Keratinocyte (primary cell): Measurements from ENCODE around the gene RFC2. TPM values are rescaled to one million over a fixed set of nuclear protein-coding genes. Genes with fewer than 3 reads are reported as not detected.

Experiments
- DNase-seq: peaks from one replicate; pipeline ENCODE4 v3.0.0-alpha.2; 2011; ENCODE audit warnings: low read depth, missing footprints, low spot score
- FAIRE-seq: peaks from 2 replicates; lab custom pipeline; 2011; peaks lifted over from hg19 to GRCh38; lab: Jason Lieb, UNC
- H2AFZ ChIP-seq: 2 replicates; pipeline ENCODE4 v1.6.0; 2012; ENCODE audit warnings: low read length, control low read depth, inconsistent platforms; ENCODE audit not compliant: control insufficient read depth
- H3K27ac ChIP-seq: 2 replicates; pipeline ENCODE4 v1.5.1; 2011; ENCODE audit warnings: low read length; ENCODE audit not compliant: control insufficient read depth, insufficient read depth
- H3K27me3 ChIP-seq: 3 replicates; pipeline ENCODE4 v1.6.0; 2011; ENCODE audit warnings: low read length; ENCODE audit not compliant: control insufficient read depth, insufficient read depth; ENCODE audit errors: extremely low read depth
- H3K36me3 ChIP-seq, 2 experiments: 2 replicates in 1 of 2; 3 replicates in 1 of 2; pipeline ENCODE4 v1.5.1; 2011; ENCODE audit warnings: low read length in 2 of 2, mild to moderate bottlenecking in 1 of 2; ENCODE audit not compliant: control insufficient read depth in 2 of 2, insufficient read depth in 2 of 2; ENCODE audit errors: extremely low read depth in 1 of 2
- H3K4me1 ChIP-seq: 3 replicates; pipeline ENCODE4 v1.5.1; 2011; ENCODE audit warnings: low read length; ENCODE audit not compliant: control insufficient read depth, insufficient read depth; ENCODE audit errors: extremely low read depth
- H3K4me2 ChIP-seq: 3 replicates; pipeline ENCODE4 v1.6.0; 2011; ENCODE audit warnings: low read depth, low read length; ENCODE audit not compliant: control insufficient read depth, insufficient read depth; ENCODE audit errors: extremely low read depth
- H3K4me3 ChIP-seq, 3 experiments: fragments of 200-600 bp in 1 of 3; sonication (generic) in 1 of 3; 2 replicates in 2 of 3; 3 replicates in 1 of 3; pipeline ENCODE4 v1.5.1; 2011 to 2016; ENCODE audit warnings: low read length in 3 of 3, mild to moderate bottlenecking in 3 of 3, control low read depth in 2 of 3, inconsistent platforms in 1 of 3, low read depth in 1 of 3, mixed read lengths in 1 of 3, mixed run types in 1 of 3, moderate library complexity in 1 of 3; ENCODE audit not compliant: control insufficient read depth in 2 of 3, insufficient read depth in 2 of 3; ENCODE audit errors: extremely low read depth in 1 of 3
- H3K79me2 ChIP-seq: 2 replicates; pipeline ENCODE4 v1.6.0; 2012; ENCODE audit warnings: low read length; ENCODE audit not compliant: control insufficient read depth, insufficient read depth
- H3K9ac ChIP-seq: 3 replicates; pipeline ENCODE4 v1.6.0; 2011; ENCODE audit warnings: low read length; ENCODE audit not compliant: control insufficient read depth, insufficient read depth; ENCODE audit errors: extremely low read depth
- H3K9me1 ChIP-seq: 3 replicates; pipeline ENCODE4 v1.6.0; 2011; ENCODE audit warnings: low read length; ENCODE audit not compliant: control insufficient read depth, insufficient read depth; ENCODE audit errors: extremely low read depth
- H3K9me3 ChIP-seq: 2 replicates; pipeline ENCODE4 v1.5.1; 2012; ENCODE audit warnings: low read depth, low read length; ENCODE audit not compliant: control insufficient read depth
- H4K20me1 ChIP-seq: 3 replicates; pipeline ENCODE4 v1.6.0; 2011; ENCODE audit warnings: low read length; ENCODE audit not compliant: control insufficient read depth, insufficient read depth; ENCODE audit errors: extremely low read depth
- CTCF ChIP-seq, 3 experiments: IDR thresholded peaks in 1 of 3; conservative IDR thresholded peaks in 1 of 3; optimal IDR thresholded peaks in 1 of 3; 2 replicates in 2 of 3; 3 replicates in 1 of 3; pipeline versions ENCODE3 to v1.5.1; 2011; ENCODE audit warnings: low read length in 3 of 3, mild to moderate bottlenecking in 3 of 3, moderate library complexity in 2 of 3, control low read depth in 1 of 3, inconsistent platforms in 1 of 3; ENCODE audit not compliant: insufficient read depth in 2 of 3; ENCODE audit errors: extremely low read depth in 1 of 3
- EZH2 ChIP-seq: IDR thresholded peaks from one replicate; pipeline ENCODE4 v1.6.1; 2012; ENCODE audit warnings: inconsistent platforms, mild to moderate bottlenecking, low read length, moderate library complexity
- dilution Hi-C: fragments of 300-500 bp; cut with MboI; formaldehyde crosslinking; loops from one replicate; pipeline ENCODE4 v1.7.0; 2020; ENCODE audit warnings: low sequenced_read_pairs; ENCODE audit not compliant: extremely low pct_ligation_motif_present
- polyA plus RNA-seq, 5 experiments: library from polyadenylated mRNA; depleted of rRNA in 3 of 5; stranded (reverse) in 3 of 5; stranded (forward) in 1 of 5; unstranded in 1 of 5; fragments of >200 nt; gene quantifications; 1 replicate in 1 of 5; 2 replicates in 3 of 5; 3 replicates in 1 of 5; pipeline versions ENCODE4 v1.2.1 to v1.2.3, GENCODE V29; 2011 to 2012; ENCODE audit warnings: missing spikeins in 2 of 5, low read depth in 1 of 5, low replicate concordance in 1 of 5

RFC2 gene
- polyA plus RNA-seq, 1 donor (not counting 4 experiments of a cell fraction or from before 2014, with no cell fraction given), result 24.7 TPM

GRCh38 chr7:74269757-74270277 is 15.6 kb upstream of the RFC2 start:
- TF ChIP-seq CTCF (optimal IDR thresholded peaks at IDR 0.05 in 1 of 3, IDR thresholded peaks at IDR 0.05 in 1 of 3, conservative IDR thresholded peaks at IDR 0.05 in 1 of 3; ENCODE audit: extremely low read depth in 1 of 3, insufficient read depth in 2 of 3, low read length in 3 of 3), result no peak
- FAIRE-seq (no peak), DNase-seq (no peak)
- dilution Hi-C loops, result no loop called here
- Histone ChIP-seq H3K4me1 (peaks cover 15% of the 10 kb centered on the region), H3K9ac (peak overlapping the region; percentile 28), H3K79me2 (no peaks in the 10 kb centered on the region), H3K27me3 (no peaks in the 10 kb centered on the region), H3K4me3 (peak overlapping the region; percentile 33 to 75 (median 70)), H3K27ac (no peak overlapping the region), H4K20me1 (no peaks in the 10 kb centered on the region), H3K9me1 (no peaks in the 10 kb centered on the region), H3K36me3 (no peaks in the 10 kb centered on the region), H3K4me2 (peak overlapping the region; percentile 80), H3K9me3 (no peaks in the 10 kb centered on the region), H2AFZ (peak overlapping the region; percentile 68)

- no peaks in the 10 kb centered on the region for H3K79me2 ChIP-seq
- DNase-seq (no peak), FAIRE-seq (no peak)
- H3K36me3 ChIP-seq, result no peaks in the 10 kb centered on the region
- no peaks in the 10 kb centered on the region for H3K9me3 ChIP-seq
- H3K27me3 ChIP-seq, result no peaks in the 10 kb centered on the region
- no peak overlapping the region for H3K4me3 ChIP-seq
- peak overlapping the region; percentile 29 for H3K4me2 ChIP-seq
- peak overlapping the region; percentile 51 for H2AFZ ChIP-seq
- H3K9me1 ChIP-seq, result no peaks in the 10 kb centered on the region
- no peak overlapping the region for H3K27ac ChIP-seq
- no peaks in the 10 kb centered on the region for H4K20me1 ChIP-seq
- TF ChIP-seq EZH2 (no peak), CTCF (optimal IDR thresholded peaks at IDR 0.05 in 1 of 3, IDR thresholded peaks at IDR 0.05 in 1 of 3, conservative IDR thresholded peaks at IDR 0.05 in 1 of 3; ENCODE audit: extremely low read depth in 1 of 3, insufficient read depth in 2 of 3, low read length in 3 of 3) (no peak)
- dilution Hi-C loops, result no loop called here
- peaks cover 13% of the 10 kb centered on the region for H3K4me1 ChIP-seq
- H3K9ac ChIP-seq, result no peak overlapping the region
Measured at GRCh38 chr7:74267756-74268565, 13.8 kb upstream of the RFC2 start.
